Ascending aorta (tissue), 2 donors: ENCODE data around the gene GP1BA. TPM values are rescaled to one million over a fixed set of nuclear protein-coding genes. Genes with fewer than 3 reads are reported as not detected.

Source experiments
- DNase-seq, 2 donors: peaks; one replicate each; pipeline ENCODE4 v3.0.0-alpha.2; 2019; ENCODE audit warnings: low spot score in 2 of 2
- H3K27ac ChIP-seq, 2 donors: fragments of 200-600 bp; sonication (generic); one replicate each; pipeline ENCODE4 v1.5.1; 2016 to 2017; ENCODE audit warnings: mild to moderate bottlenecking in 1 of 2
- H3K27me3 ChIP-seq: fragments of 200-600 bp; sonication (generic); one replicate; pipeline ENCODE4 v1.5.1; 2017
- H3K36me3 ChIP-seq, 2 donors: fragments of 200-600 bp; sonication (generic); one replicate each; pipeline ENCODE4 v1.5.1; 2016
- H3K4me1 ChIP-seq, 2 donors: fragments of 200-600 bp; sonication (generic); one replicate each; pipeline ENCODE4 v1.5.1; 2016 to 2017; ENCODE audit warnings: mild to moderate bottlenecking in 1 of 2
- H3K4me3 ChIP-seq, 2 donors: fragments of 200-600 bp; sonication (generic); one replicate each; pipeline ENCODE4 v1.5.1; 2016 to 2017; ENCODE audit warnings: mild to moderate bottlenecking in 1 of 2
- H3K9me3 ChIP-seq, 2 donors: fragments of 200-600 bp; sonication (generic); one replicate each; pipeline ENCODE4 v1.5.1; 2016
- intact Hi-C: fragments of 100-400 bp; cut with DNase I; formaldehyde crosslinking; loops from one replicate; pipeline ENCODE4 v1.15.1; 2023
- total RNA-seq: library from RNA; depleted of rRNA; stranded (reverse); fragments of >200 nt; gene quantifications from one replicate; pipeline ENCODE4 v1.1.0, GENCODE V29; 2016
- TF ChIP-seq, protein P1 (sequence below), 3 experiments: fragments of 200-600 bp in 2 of 3; fragments of 450-650 bp in 1 of 3; sonication (generic) in 2 of 3; IDR thresholded peaks; one replicate each; pipeline ENCODE4 v1.5.1; 2016 to 2019; ENCODE audit warnings: antibody characterized with exemption in 3 of 3, mild to moderate bottlenecking in 1 of 3, moderate library complexity in 1 of 3

Gene GP1BA
- total RNA-seq, 1 donor from 2014 or later = not detected

DNA sequence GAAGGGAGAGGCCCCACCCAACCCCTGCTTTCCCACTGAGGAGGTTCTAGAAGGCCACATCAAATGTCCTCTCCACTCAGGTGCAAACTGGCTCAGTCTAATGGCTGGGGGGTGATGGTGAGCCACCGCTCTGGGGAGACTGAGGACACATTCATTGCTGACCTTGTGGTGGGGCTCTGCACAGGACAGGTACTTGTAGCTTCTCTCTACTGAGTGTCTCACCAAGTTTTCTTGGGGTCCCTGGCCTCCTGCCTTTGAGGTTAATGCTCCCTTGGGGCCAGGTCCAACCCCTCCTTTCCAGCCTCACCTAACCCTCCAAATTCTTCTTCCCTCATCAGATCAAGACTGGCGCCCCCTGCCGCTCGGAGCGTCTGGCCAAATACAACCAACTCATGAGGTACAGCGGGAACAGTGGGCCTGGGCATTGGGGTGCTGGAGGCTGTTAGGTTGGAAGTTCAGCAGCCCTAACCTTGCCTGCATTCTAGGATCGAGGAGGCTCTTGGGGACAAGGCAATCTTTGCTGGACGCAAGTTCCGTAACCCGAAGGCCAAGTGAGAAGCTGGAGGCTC, 24.5 kb downstream of the GP1BA start:
- H3K4me1 ChIP-seq = peaks cover 2 to 17% of the 10 kb centered on the region in 2 donors
- DNase-seq = no peak
- peaks cover 23 to 34% of the 10 kb centered on the region in 2 donors for H3K36me3 ChIP-seq
- TF ChIP-seq, protein P1, sequence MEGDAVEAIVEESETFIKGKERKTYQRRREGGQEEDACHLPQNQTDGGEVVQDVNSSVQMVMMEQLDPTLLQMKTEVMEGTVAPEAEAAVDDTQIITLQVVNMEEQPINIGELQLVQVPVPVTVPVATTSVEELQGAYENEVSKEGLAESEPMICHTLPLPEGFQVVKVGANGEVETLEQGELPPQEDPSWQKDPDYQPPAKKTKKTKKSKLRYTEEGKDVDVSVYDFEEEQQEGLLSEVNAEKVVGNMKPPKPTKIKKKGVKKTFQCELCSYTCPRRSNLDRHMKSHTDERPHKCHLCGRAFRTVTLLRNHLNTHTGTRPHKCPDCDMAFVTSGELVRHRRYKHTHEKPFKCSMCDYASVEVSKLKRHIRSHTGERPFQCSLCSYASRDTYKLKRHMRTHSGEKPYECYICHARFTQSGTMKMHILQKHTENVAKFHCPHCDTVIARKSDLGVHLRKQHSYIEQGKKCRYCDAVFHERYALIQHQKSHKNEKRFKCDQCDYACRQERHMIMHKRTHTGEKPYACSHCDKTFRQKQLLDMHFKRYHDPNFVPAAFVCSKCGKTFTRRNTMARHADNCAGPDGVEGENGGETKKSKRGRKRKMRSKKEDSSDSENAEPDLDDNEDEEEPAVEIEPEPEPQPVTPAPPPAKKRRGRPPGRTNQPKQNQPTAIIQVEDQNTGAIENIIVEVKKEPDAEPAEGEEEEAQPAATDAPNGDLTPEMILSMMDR (IDR thresholded peaks at IDR 0.05) = no peak
- H3K9me3 ChIP-seq = no peaks in the 10 kb centered on the region
- no peak overlapping the region for H3K4me3 ChIP-seq
- no peaks in the 10 kb centered on the region for H3K27me3 ChIP-seq
- intact Hi-C loops = no loop called here
- no peak overlapping the region for H3K27ac ChIP-seq

DNA sequence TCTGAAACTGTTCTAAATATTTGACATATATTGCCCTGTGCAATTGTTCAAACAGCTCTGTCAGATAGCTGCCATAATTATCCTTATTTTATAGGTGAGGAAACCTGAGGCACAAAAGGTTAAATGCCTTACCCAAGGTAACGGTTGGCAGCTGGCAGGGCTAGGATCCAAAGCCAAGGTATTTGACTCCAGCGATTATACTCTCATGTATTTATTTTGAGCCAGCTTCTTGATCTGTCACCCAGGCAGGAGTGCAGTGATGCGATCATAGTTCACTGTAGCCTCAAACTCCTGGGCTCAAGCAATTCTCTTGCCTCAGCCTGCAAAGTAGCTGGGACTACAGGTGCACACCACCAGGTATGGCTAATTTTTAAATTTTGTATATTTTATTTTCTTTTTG, 26.0 kb downstream of the GP1BA start:
- DNase-seq = no peak
- no peaks in the 10 kb centered on the region for H3K27me3 ChIP-seq
- H3K36me3 ChIP-seq = peaks cover 23 to 34% of the 10 kb centered on the region in 2 donors
- no peak overlapping the region for H3K27ac ChIP-seq
- no peak overlapping the region for H3K4me3 ChIP-seq
- no peaks in the 10 kb centered on the region for H3K9me3 ChIP-seq
- peaks cover 0 to 8% of the 10 kb centered on the region in 2 donors for H3K4me1 ChIP-seq
- TF ChIP-seq, protein P1 (IDR thresholded peaks at IDR 0.05) = no peak
- intact Hi-C loops = no loop called here

DNA sequence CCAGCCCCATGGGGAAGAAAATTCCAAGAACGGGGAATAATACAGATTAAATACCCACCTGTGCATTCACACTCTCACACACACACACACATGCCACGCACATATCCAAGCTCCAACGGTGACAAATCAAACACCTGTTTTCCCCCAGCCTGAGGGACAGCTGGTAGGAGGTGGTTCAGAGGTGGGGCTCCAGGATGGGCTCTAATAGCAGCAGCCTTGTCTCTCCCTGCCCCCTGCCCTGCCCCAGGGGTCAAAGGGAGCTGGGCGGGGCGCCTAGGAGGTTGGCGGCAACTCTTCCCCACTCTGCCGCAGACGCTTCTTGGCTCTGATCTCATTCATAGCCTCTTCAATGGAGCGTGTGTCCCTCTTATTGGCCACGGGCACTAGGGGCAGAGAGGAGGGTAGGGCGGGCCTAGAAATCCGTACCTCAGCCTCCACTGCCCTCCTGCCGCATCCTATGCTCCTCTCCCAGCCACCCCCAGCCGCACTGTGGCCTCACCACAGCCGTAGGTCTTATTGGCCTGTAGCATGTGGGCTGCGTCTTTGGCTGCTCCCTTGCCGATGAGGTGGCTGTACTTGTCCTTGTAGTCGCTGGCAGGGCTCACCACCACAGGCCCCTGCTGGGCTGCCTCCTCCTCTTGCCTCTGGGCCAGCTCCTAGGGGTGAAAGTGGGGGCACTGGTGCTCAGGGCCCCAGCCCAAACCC, 27.3 kb downstream of the GP1BA start:
- DNase-seq = no peak
- Histone ChIP-seq H3K4me3 (no peak overlapping the region), H3K36me3 (peaks cover 23 to 34% of the 10 kb centered on the region in 2 donors), H3K4me1 (no peaks in the 10 kb centered on the region), H3K9me3 (no peaks in the 10 kb centered on the region), H3K27me3 (no peaks in the 10 kb centered on the region), H3K27ac (no peak overlapping the region)
- TF ChIP-seq, protein P1 (IDR thresholded peaks at IDR 0.05) = no peak
- intact Hi-C loops = no loop called here

DNA sequence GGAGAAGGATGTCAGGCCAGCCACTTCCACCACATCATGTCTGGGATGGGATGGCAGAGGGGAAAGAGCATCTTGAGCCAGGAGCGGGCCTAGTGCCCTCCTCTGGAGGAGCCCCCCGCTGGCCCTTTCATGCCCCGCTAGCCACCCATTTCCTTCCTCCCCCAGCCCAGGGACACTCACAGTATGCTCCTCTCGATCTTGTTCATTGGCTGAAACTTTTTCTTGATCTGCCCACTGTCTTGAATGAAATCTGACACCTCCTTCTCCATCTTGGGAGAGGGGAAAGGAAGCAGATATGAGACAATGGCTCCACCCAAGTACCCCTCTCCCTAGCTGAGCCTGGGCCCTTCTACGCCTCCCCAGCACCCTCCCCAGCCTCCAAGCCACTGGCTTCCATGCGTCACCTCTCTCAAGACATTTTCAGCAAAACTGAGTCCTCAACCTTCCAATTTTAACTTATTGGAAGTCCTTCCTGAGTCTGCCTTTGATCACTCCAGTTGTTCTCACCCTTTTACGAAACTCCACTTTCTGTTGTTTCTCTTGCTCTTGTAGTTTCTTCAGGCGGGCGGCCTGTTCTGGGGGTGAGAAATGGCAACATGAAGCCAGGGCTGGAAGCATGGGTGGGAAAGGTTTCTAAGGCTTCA, 28.3 kb downstream of the GP1BA start:
- Histone ChIP-seq H3K4me1 (no peaks in the 10 kb centered on the region), H3K36me3 (peaks cover 23 to 34% of the 10 kb centered on the region in 2 donors)

DNA sequence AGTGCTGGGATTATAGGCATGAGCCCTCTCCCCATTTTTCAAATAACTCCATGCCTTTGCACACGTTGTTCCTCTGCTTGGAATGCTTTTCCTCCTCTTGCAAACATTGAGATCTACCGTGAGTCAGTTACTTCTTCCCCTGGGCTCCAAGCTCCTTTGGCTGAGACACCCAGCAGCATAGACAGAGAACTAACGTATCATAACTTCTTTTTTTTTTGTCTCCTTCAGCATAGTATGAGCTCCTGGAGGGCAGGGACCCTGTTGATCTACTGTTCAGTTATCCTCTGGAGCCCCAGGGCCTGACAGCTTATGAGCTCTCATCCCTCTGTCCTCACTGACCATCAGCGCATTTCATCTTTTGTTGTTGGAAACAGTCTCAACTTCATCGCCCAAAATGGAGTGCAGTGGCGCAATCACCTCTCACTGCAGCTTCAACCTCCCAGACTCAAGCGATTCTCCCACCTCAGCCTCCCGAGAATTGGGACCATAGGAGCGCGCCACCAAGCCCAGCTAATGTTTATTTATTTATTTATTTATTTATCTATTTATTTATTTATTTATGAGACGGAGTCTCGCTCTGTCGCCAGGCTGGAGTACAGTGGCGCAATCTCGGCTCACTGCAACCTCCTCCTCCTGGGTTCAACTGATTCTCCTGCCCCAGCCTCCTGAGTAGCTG, 33.4 kb downstream of the GP1BA start:
- Histone ChIP-seq H3K27ac (no peak overlapping the region), H3K4me3 (peak overlapping the region in 1 of 2 donors; percentile 77), H3K27me3 (no peaks in the 10 kb centered on the region), H3K4me1 (peaks cover 9 to 25% of the 10 kb centered on the region in 2 donors), H3K36me3 (peaks cover 7 to 19% of the 10 kb centered on the region in 2 donors), H3K9me3 (no peaks in the 10 kb centered on the region)
- DNase-seq = no peak
- TF ChIP-seq, protein P1 (IDR thresholded peaks at IDR 0.05) = no peak
- intact Hi-C loops = loop anchor here (5.0 kb wide), 1 partner anchor 823 kb away; the partner anchor contains the start of genes CYB5D2 and ZZEF1

More for the DNA sequence above, 28.3 kb downstream of the GP1BA start:
- Histone ChIP-seq H3K27ac (no peak overlapping the region), H3K9me3 (no peaks in the 10 kb centered on the region), H3K27me3 (no peaks in the 10 kb centered on the region), H3K4me3 (no peak overlapping the region)
- TF ChIP-seq, protein P1 (IDR thresholded peaks at IDR 0.05) = no peak
- no peak for DNase-seq
- intact Hi-C loops = no loop called here
